ENCODE data around the gene PRPF31. TPM values are rescaled to one million over a fixed set of nuclear protein-coding genes. Genes with fewer than 3 reads are reported as not detected.
A peak's percentile ranks its signal among the peaks of the same experiment; 100 is the strongest.

Gene PRPF31
- polyA plus RNA-seq, 1 donor from 2014 or later = 76.6 TPM

- TF ChIP-seq RAD21 (conservative IDR thresholded peaks at IDR 0.05) = no peak
- peak; percentile 39 for TF ChIP-seq SMC3 (conservative IDR thresholded peaks at IDR 0.05; ENCODE audit: poor library complexity)
- peak; percentile 94 for TF ChIP-seq MXI1 (conservative IDR thresholded peaks at IDR 0.05; ENCODE audit: poor library complexity, severe bottlenecking)
- no peak for TF ChIP-seq CTCF (IDR thresholded peaks at IDR 0.05; ENCODE audit: poor library complexity, severe bottlenecking)
- peak; percentile 89 for TF ChIP-seq TAF1 (IDR thresholded peaks at IDR 0.05; ENCODE audit: low read depth)
- TF ChIP-seq REST (IDR thresholded peaks at IDR 0.05; ENCODE audit: borderline replicate concordance) = peak; percentile 77
- TF ChIP-seq EZH2 (IDR thresholded peaks at IDR 0.05; ENCODE audit: borderline replicate concordance, insufficient read depth, low read length, poor library complexity, severe bottlenecking) = no peak
- TF ChIP-seq EP300 (conservative IDR thresholded peaks at IDR 0.05; ENCODE audit: poor library complexity, severe bottlenecking) = no peak
- peak; percentile 91 for TF ChIP-seq POLR2AphosphoS5 (IDR thresholded peaks at IDR 0.05)
- Histone ChIP-seq H2AFZ (ENCODE audit: low read depth, low read length) (peak within 1 kb of the TSS; percentile 85), H3K9me2 (ENCODE audit: insufficient read depth, low read length) (no peaks in the 10 kb centered on the region)
Measured at GRCh38 chr19:54102421-54103169, 13.0 kb upstream of the PRPF31 start, which contains the start of gene NDUFA3. Gene NDUFA3, plus strand, starts transcription at chr19:54102855. Its CDS starts 24 bp downstream, at chr19:54102879.

GRCh38 chr19:54104998-54105715 lies 10.4 kb upstream of the PRPF31 start:
- Histone ChIP-seq H3K4me2 (ENCODE audit: low read length) (no peak overlapping the region), H3K27me3 (ENCODE audit: insufficient read depth, low read depth, low read length) (no peaks in the 10 kb centered on the region), H3K79me2 (replicated peaks; ENCODE audit: insufficient read depth, low read length) (peaks cover 16% of the 10 kb centered on the region), H3K9me3 (ENCODE audit: low read length) (no peaks in the 10 kb centered on the region), H3F3A (ENCODE audit: insufficient read depth, low read length, poor library complexity, severe bottlenecking) (no peaks in the 10 kb centered on the region), H4K20me1 (ENCODE audit: insufficient read depth) (no peaks in the 10 kb centered on the region), H3K9me2 (ENCODE audit: insufficient read depth, low read length) (no peaks in the 10 kb centered on the region), H3K36me3 (ENCODE audit: insufficient read depth, low read length) (no peaks in the 10 kb centered on the region), H3K27ac (ENCODE audit: low read length) (no peak overlapping the region), H3K4me3 (ENCODE audit: low read length) (no peak overlapping the region), H2AFZ (ENCODE audit: low read depth, low read length) (no peak overlapping the region), H3K9ac (ENCODE audit: low read length) (no peak overlapping the region)
- TF ChIP-seq CTCF (IDR thresholded peaks at IDR 0.05; ENCODE audit: poor library complexity, severe bottlenecking) (no peak), EP300 (conservative IDR thresholded peaks at IDR 0.05; ENCODE audit: poor library complexity, severe bottlenecking) (no peak), TAF1 (IDR thresholded peaks at IDR 0.05; ENCODE audit: low read depth) (no peak), REST (IDR thresholded peaks at IDR 0.05; ENCODE audit: borderline replicate concordance) (no peak), MXI1 (conservative IDR thresholded peaks at IDR 0.05; ENCODE audit: poor library complexity, severe bottlenecking) (no peak), POLR2AphosphoS5 (IDR thresholded peaks at IDR 0.05) (no peak), SMC3 (conservative IDR thresholded peaks at IDR 0.05; ENCODE audit: poor library complexity) (no peak), EZH2 (IDR thresholded peaks at IDR 0.05; ENCODE audit: borderline replicate concordance, insufficient read depth, low read length, poor library complexity, severe bottlenecking) (no peak), RAD21 (conservative IDR thresholded peaks at IDR 0.05) (no peak)

More at GRCh38 chr19:54102421-54103169, 13.0 kb upstream of the PRPF31 start, which contains the start of gene NDUFA3:
- no peaks in the 10 kb centered on the region for H3K36me3 ChIP-seq (ENCODE audit: insufficient read depth, low read length)
- peak within 1 kb of the TSS; percentile 76 for H3K9ac ChIP-seq (ENCODE audit: low read length)
- peaks cover under 1% of the 10 kb centered on the region for H3K27me3 ChIP-seq (ENCODE audit: insufficient read depth, low read depth, low read length)
- H3K9me3 ChIP-seq (ENCODE audit: low read length) = no peaks in the 10 kb centered on the region
- peak within 1 kb of the TSS; percentile 35 for H3K27ac ChIP-seq (ENCODE audit: low read length)
- peak within 1 kb of the TSS; percentile 84 for H3K4me3 ChIP-seq (ENCODE audit: low read length)
- no peaks in the 10 kb centered on the region for H3F3A ChIP-seq (ENCODE audit: insufficient read depth, low read length, poor library complexity, severe bottlenecking)
- H4K20me1 ChIP-seq (ENCODE audit: insufficient read depth) = no peaks in the 10 kb centered on the region
- peaks cover 16% of the 10 kb centered on the region for H3K79me2 ChIP-seq (replicated peaks; ENCODE audit: insufficient read depth, low read length)
- H3K4me2 ChIP-seq (ENCODE audit: low read length) = peak within 1 kb of the TSS; percentile 78

Measured in neural cell (in vitro differentiated cells).